Activated naive CD4-positive, alpha-beta T cell treated with anti-CD3 and anti-CD28 coated beads, Interleukin-2, amount 50 U/mL, for 16 hours (primary cell): ENCODE results near the gene CARD14.
"Not testable (repeated sequence)": the region's sequence is repeated elsewhere in the genome, so short reads cannot be mapped to it uniquely, and the experiment has no call there.

Experiments
- DNase-seq: peaks from one replicate; pipeline ENCODE4 v3.0.0-alpha.2; 2020

Gene CARD14

GRCh38 chr17:80151333-80151732 lies 18.5 kb upstream of the CARD14 start:
- DNase-seq = no peak

- DNase-seq = no peak
These were observed 17.6 kb upstream of the CARD14 start for GRCh38 chr17:80152081-80152702.

GRCh38 chr17:80153004-80153403 lies 16.8 kb upstream of the CARD14 start:
- no peak for DNase-seq

GRCh38 chr17:80154166-80154565 lies 15.7 kb upstream of the CARD14 start:
- DNase-seq = no peak

DNA sequence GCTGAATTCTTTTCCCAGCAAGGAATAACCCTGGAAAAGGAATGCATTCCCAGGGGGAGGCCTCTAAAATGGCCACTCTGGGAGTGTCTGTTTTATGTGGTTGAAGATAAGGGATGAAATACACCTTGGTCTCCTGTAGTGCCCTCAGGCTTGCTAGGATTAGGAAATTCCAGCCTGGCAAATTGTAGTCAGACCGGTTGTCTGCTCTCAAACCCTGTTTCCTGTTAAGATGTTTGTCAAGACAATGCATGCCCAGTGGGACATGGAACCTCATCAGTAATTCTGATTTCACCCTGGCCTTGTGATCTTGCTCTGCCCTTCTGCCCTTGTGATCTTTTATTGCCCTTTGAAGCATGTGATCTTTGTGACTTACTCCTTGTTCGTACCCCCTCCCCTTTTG lies 14.2 kb upstream of the CARD14 start:
- DNase-seq = not testable (repeated sequence)

DNA sequence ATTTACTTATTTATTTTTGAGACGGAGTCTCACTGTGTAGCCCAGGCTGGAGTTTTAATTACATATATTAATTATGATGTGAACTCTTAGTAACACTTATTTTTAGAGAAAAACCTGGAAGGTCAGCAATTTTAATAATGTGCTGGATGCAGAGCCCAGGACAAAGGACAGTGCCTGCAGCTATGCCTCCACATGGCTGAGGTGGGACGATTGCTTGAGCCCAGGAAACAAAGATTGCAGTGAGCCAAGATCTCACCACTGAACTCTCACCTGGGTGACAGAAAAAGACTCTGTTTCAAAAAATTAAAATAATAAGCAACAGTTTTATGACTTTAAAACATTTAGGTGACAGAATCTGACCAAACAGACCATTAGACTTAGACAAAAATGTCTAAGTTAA lies 11.0 kb upstream of the CARD14 start:
- DNase-seq = no peak

- DNase-seq = no peak
These were observed 9.3 kb upstream of the CARD14 start for GRCh38 chr17:80160536-80160935.

DNA sequence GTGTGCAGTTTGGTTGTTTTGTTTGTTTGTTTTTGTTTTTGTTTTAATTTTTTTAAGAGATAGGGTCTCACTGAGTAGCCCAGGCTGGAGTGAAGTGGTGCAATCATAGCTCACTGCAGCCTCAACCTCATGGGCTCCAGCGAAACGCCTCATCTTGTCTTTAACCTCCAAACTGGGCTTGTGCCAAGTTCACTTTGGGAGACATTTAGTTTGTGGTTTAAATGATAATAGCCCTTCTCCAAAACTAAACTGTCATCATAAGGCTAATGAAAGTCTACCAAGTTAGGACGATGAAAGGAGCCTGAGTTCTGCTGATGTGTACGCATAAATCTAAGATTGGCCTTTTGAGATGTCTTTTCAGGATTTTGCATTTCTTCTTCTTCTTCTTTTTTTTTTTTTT lies 6.5 kb upstream of the CARD14 start:
- no peak for DNase-seq

GRCh38 chr17:80164185-80164584 lies 5.6 kb upstream of the CARD14 start:
- DNase-seq = no peak

DNA sequence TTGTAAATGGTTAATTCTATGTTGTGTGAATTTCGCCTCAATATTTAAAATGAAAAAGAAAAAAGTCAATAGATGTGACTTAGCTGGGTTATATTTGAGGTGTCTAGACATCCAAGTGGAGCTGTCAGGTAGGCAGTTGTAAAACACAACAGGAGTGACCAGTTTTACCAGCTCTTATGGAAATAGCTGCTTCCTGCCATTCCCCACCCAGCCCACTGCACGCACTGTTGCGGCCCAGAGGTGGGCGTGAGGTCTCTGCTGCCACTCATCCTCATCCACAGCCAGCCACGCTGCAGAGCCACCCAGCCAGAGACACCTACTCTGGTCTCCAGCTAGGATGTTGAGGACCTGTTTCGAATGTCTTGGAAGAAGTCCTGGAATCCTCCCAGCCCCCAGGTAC lies 3.4 kb upstream of the CARD14 start:
- no peak for DNase-seq

- DNase-seq = no peak
These were observed 1.5 kb upstream of the CARD14 start for GRCh38 chr17:80168371-80168770.

DNA sequence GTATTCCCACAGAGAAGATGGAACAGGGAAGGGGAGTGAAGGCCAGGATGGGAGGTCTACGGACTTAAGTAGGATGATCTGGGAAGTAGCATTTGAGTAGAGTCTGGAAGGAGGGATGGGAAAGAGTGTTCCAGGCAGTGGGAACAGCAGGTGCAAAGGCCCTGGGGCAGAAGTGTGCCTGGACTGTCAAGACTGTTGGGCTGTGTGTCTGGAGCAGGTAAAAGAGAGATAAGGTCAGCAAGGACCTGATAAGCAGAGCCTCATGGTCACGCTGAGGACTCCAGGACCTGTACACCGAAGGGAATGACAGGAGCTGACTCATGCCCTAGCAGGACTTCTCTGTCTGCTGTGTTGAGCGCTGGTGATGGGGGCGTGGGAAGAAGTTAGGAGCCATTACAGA lies 723 bp upstream of the CARD14 start:
- no peak for DNase-seq

GRCh38 chr17:80171681-80172080 lies 1.9 kb downstream of the CARD14 start:
- no peak for DNase-seq

DNA sequence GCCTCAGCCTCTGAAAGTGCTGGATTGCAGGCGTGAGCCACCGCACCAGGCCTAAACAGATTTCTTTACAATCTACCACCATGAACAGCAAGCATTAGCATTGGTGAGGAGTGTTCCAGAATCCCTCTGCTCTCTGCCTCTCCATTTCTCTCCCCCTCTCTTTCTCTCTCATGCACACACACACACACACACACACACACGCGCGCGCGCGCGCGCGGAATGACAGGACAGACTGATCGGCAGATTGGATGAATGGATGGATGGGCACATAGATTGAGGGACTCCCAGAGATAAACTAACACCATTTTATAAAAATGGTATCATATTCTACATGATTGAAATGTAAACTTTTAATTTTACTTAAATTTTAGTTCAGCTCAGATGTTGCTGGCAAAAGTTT lies 3.3 kb downstream of the CARD14 start:
- no peak for DNase-seq

- no peak for DNase-seq
These were observed 4.1 kb downstream of the CARD14 start for GRCh38 chr17:80173916-80174315.

- no peak for DNase-seq
These were observed 6.9 kb downstream of the CARD14 start for GRCh38 chr17:80176757-80177156.

DNA sequence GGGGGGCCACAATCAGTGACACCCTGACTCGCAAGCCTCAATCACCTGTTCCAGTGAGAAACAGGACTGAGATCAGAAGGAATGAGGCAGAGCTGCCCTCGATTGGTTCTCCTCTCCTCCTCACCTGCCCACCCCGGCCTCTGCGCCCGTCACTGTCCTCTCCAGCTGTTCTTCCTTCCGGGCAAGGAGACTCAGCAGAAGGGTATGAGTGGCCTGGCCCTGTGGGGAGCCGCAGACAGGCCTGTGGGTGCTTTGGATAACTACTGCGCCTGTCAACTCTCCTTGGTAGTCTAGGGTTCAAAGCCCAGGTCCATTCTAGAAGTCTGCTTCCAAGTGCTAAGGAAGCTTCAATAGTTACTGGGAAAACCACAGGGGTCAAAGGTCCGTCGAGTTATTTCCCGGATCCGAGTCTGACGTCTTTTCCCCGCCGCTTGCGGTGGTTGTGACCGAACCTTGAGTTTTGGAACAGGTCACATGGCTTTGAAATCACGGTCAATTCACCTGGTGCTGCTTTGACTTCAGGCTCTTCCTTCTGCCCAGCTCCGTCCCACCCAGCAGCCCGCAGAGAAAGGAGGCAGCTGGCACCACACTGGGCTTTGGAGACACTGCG lies 8.3 kb downstream of the CARD14 start:
- DNase-seq = no peak

DNA sequence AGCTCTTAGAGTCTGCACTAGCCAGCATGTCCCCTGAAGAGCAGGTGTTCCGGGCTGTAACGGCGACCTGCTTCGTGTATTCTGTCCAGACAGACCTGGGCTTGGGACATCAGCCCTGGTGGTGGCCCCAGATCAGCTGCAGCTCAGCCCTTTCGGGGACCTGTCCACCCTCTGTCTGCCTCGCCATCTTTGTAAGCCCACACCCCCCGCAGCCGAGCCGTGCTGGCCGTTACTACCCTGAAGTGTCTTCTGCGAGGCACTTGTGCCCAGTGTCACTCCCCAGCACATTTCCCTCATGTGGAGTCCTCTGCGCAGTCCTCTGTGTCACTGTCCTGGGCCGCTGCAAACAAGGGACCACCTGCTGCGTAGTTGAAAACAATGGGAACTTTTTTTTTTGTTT lies 10.4 kb downstream of the CARD14 start:
- no peak for DNase-seq

DNA sequence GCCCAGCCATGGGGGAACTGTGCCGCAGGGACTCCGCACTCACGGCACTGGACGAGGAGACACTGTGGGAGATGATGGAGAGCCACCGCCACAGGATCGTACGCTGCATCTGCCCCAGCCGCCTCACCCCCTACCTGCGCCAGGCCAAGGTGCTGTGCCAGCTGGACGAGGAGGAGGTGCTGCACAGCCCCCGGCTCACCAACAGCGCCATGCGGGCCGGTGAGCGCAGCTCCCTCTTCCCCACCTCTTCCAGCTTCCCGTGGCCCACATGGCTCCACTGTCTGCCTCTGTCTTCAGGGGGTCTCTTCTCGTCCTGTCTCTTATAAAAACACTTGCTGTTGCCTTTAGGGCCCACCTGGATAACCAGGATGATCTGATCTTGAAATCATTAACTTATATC lies 11.6 kb downstream of the CARD14 start:
- DNase-seq = no peak

DNA sequence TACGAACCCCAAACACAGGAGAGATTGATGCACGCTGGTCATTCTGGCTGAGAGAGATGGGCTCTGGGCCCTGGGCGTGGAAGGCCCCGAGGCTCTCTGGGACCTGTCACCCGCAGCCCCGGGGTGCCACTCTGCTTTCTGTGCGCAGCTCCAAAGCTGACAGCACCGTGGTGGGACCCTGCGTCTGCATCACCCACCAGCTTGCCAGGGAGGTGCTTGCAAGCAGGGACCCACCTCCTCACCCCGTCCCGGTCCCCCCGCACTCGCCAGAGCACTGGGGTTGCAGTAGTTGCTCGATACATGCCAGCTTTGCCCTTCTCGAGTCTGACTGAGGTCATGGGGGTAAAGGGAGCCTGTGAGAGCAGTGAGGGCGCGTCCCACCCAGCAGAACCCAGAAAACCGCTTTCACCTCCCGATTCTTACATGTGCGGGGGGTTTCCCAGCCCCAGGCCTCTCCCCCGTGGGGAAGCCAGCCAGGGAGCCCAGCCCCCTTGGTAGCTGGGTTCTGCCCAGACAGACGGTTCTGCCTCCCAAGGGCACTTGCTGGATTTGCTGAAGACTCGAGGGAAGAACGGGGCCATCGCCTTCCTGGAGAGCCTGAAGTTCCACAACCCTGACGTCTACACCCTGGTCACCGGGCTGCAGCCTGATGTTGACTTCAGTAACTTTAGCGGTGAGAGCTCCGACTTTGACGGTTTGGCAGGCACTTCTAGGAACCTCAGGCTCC lies 12.5 kb downstream of the CARD14 start:
- no peak for DNase-seq

DNA sequence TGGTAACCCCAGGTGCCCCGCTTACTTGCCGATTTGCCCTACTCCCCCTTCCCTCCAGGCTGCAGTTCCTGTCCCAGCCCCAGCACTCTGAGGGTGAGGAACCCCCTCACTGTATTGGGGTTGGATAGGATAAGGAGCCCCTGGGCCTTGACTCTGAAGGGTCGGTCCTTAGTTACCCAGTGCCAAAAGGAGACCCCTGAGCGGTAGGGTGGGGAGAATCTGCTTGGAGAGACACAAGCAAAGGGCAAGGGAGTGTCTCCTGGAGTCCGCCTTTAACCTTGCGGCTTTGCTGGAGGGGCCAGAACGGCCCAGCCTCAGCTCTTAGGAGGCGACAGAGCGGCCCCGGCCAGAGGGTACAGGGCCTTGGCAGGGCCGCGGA lies 13.0 kb downstream of the CARD14 start:
- no peak for DNase-seq

DNA sequence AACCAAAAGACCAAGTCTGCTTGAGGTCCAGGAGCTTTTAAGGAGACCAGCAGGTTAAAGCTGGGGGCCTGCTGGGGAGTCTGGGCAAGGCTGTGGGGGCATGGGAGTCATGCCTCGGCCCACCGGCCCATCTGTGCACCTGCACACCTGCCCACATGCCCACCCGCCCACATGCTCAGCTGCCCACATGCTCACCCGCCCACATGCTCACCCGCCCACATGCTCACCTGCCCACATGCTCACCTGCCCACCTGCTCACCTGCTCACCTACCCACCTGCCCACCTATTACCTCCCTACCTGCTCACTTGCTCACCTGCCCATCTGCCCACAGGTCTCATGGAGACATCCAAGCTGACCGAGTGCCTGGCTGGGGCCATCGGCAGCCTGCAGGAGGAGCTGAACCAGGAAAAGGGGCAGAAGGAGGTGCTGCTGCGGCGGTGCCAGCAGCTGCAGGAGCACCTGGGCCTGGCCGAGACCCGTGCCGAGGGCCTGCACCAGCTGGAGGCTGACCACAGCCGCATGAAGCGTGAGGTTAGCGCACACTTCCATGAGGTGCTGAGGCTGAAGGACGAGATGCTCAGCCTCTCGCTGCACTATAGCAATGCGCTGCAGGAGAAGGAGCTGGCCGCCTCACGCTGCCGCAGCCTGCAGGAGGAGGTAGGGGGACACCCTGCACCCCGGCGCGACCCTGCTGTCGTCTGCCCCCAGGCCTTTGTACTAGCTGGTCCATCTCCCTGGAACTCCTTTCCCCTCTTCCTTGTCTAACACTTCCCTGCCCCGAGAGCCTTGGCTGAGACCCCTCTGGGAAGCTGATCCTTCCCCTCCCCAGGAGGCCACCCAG lies 14.0 kb downstream of the CARD14 start:
- no peak for DNase-seq

DNA sequence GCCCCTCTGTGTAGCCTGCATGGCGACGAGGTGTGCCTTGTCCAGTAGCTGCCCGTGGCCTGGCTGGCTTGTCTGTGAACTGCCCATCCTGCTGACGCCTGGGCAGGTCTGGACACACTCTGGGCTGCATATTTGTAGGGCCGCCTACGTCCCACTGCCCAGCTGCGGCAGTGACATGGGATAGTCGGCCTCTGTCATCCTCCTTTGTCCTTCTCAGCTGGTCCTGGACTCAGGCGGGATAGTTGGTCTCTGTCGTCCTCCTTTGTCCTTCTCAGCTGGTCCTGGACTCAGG lies 14.5 kb downstream of the CARD14 start:
- DNase-seq = no peak

- DNase-seq = no peak
These were observed 16.1 kb downstream of the CARD14 start for GRCh38 chr17:80185968-80186367.
